HCT116 (cell line): Measurements from ENCODE around the gene MAP3K5. TPM values are rescaled to one million over a fixed set of nuclear protein-coding genes. Genes with fewer than 3 reads are reported as not detected.

ENCODE experiments used
- ATAC-seq: fragments of 200-7000 bp; cut with Tn5 transposase; 2 replicates; pipeline ENCODE4 v1.9.1; 2020; ENCODE audit warnings: mild to moderate bottlenecking, moderate library complexity
- BruUV-seq: library from RNA; stranded (reverse); fragments of 400-500 nt; replicated peaks from 2 replicates; lab custom pipeline; 2021; lab: Mats Ljungman, UMichigan
- CTCF ChIA-PET: fragments of 300-600 bp; sonication (Branson Sonifier 250); formaldehyde crosslinking; loops from one replicate; lab custom pipeline; 2021; ENCODE audit warnings: antibody characterized with exemption; lab: Charles Lee
- POLR2A ChIA-PET: fragments of 300-600, 350-600 bp; sonication (Branson Sonifier 250); formaldehyde crosslinking; loops from one replicate; lab custom pipeline; 2021; ENCODE audit warnings: antibody characterized with exemption; lab: Charles Lee
- RAD21 ChIA-PET, 2 experiments: fragments of 300-600 bp; sonication (Branson Sonifier 250); formaldehyde crosslinking; loops; one replicate each; lab custom pipeline; 2023; ENCODE audit warnings: low total read pairs in 2 of 2; ENCODE audit not compliant: uncharacterized antibody in 2 of 2, unreplicated experiment in 2 of 2, low non-redundant PET in 1 of 2; lab: Charles Lee
- DNase-seq: peaks from one replicate; pipeline ENCODE4 v3.0.0-alpha.2; 2010; ENCODE audit warnings: low read depth, low spot score
- H2AFZ ChIP-seq: fragments of 200-600 bp; shearing (Covaris generic), sonication (generic); 2 replicates; pipeline ENCODE4 v1.6.1; 2017; ENCODE audit warnings: low read depth, mixed run types, mixed read lengths, antibody characterized with exemption, low read length; ENCODE audit not compliant: poor library complexity, severe bottlenecking
- H3K27ac ChIP-seq: 2 replicates; pipeline ENCODE4 v1.5.1; 2012; ENCODE audit warnings: low read depth, low read length
- H3K27me3 ChIP-seq: fragments of 200-600 bp; sonication (generic); 2 replicates; pipeline ENCODE4 v1.6.1; 2016; ENCODE audit warnings: mixed run types, low read length, mixed read lengths; ENCODE audit not compliant: insufficient read depth
- H3K36me3 ChIP-seq, 2 experiments: fragments of 200-500 bp in 1 of 2; fragments of 200-600 bp in 1 of 2; sonication (Bioruptor generic) in 1 of 2; sonication (generic) in 1 of 2; 2 replicates each; pipeline versions ENCODE4 v1.5.1 to v1.6.1; 2014 to 2016; ENCODE audit warnings: low read length in 2 of 2, inconsistent platforms in 1 of 2, mixed read lengths in 1 of 2, mixed run types in 1 of 2; ENCODE audit not compliant: insufficient read depth in 2 of 2, control insufficient read depth in 1 of 2
- H3K4me1 ChIP-seq, 2 experiments: fragments of 200-600 bp in 1 of 2; sonication (generic) in 1 of 2; 2 replicates each; pipeline versions ENCODE4 v1.5.1 to v1.6.1; 2012 to 2017; ENCODE audit warnings: low read length in 2 of 2, inconsistent platforms in 1 of 2, mild to moderate bottlenecking in 1 of 2, mixed read lengths in 1 of 2, mixed run types in 1 of 2, moderate library complexity in 1 of 2; ENCODE audit not compliant: insufficient read depth in 2 of 2, control insufficient read depth in 1 of 2
- H3K4me2 ChIP-seq: fragments of 200-600 bp; sonication (generic); 2 replicates; pipeline ENCODE4 v1.6.1; 2017; ENCODE audit warnings: mixed run types, low read length, mixed read lengths
- H3K4me3 ChIP-seq, 2 experiments: fragments of 200-600 bp in 1 of 2; sonication (generic) in 1 of 2; replicated peaks in 1 of 2; 2 replicates each; pipeline ENCODE4 v1.5.1; 2011 to 2016; ENCODE audit warnings: low read length in 2 of 2, control low read depth in 1 of 2, low read depth in 1 of 2, mild to moderate bottlenecking in 1 of 2, mixed read lengths in 1 of 2, mixed run types in 1 of 2
- H3K79me2 ChIP-seq: fragments of 200-600 bp; sonication (generic); 2 replicates; pipeline ENCODE4 v1.6.1; 2017; ENCODE audit warnings: mild to moderate bottlenecking, mixed run types, low read length, moderate library complexity, mixed read lengths; ENCODE audit not compliant: insufficient read depth
- H3K9ac ChIP-seq: fragments of 200-600 bp; sonication (generic); 2 replicates; pipeline ENCODE4 v1.6.1; 2016; ENCODE audit warnings: low read length, mixed read lengths
- H3K9me2 ChIP-seq: fragments of 200-600 bp; sonication (generic), shearing (Covaris generic); 2 replicates; pipeline ENCODE4 v1.6.1; 2017; ENCODE audit warnings: mixed run types, mild to moderate bottlenecking, moderate library complexity; ENCODE audit not compliant: insufficient read depth
- H3K9me3 ChIP-seq, 2 experiments: fragments of 200-500 bp in 1 of 2; fragments of 200-600 bp in 1 of 2; sonication (Bioruptor generic) in 1 of 2; sonication (generic) in 1 of 2; 2 replicates each; pipeline ENCODE4 v1.6.1; 2014 to 2017; ENCODE audit warnings: low read length in 2 of 2, mixed read lengths in 2 of 2, inconsistent platforms in 1 of 2, low read depth in 1 of 2, mild to moderate bottlenecking in 1 of 2, mixed run types in 1 of 2, moderate library complexity in 1 of 2; ENCODE audit not compliant: control insufficient read depth in 1 of 2, insufficient read depth in 1 of 2
- H4K20me1 ChIP-seq: fragments of 200-600 bp; sonication (generic), shearing (Covaris generic); 2 replicates; pipeline ENCODE4 v1.6.1; 2017; ENCODE audit warnings: mixed run types, mild to moderate bottlenecking, moderate library complexity; ENCODE audit not compliant: insufficient read depth
- ATF3 ChIP-seq: IDR thresholded peaks from 2 replicates; pipeline ENCODE4 v1.6.1; 2012
- CTCF ChIP-seq, 3 experiments: fragments of 200-600 bp in 1 of 3; sonication (generic) in 1 of 3; IDR thresholded peaks in 2 of 3; conservative IDR thresholded peaks in 1 of 3; 2 replicates each; pipeline ENCODE4 v1.5.1; 2012 to 2017; ENCODE audit warnings: low read depth in 2 of 3, low read length in 2 of 3, antibody characterized with exemption in 1 of 3, borderline replicate concordance in 1 of 3, control low read depth in 1 of 3, mild to moderate bottlenecking in 1 of 3, mixed read lengths in 1 of 3, mixed run types in 1 of 3, moderate library complexity in 1 of 3; ENCODE audit not compliant: insufficient read depth in 1 of 3
- ELF1 ChIP-seq: IDR thresholded peaks from 2 replicates; pipeline ENCODE4 v1.6.1; 2012; ENCODE audit warnings: low read depth, borderline replicate concordance
- EZH2 ChIP-seq: fragments of 200-600 bp; sonication (generic); IDR thresholded peaks from 2 replicates; pipeline ENCODE4 v1.6.1; 2017; ENCODE audit warnings: antibody characterized with exemption, mixed run types
- RAD21 ChIP-seq: IDR thresholded peaks from 2 replicates; pipeline ENCODE4 v1.6.1; 2012; ENCODE audit warnings: low read depth, mild to moderate bottlenecking
- REST ChIP-seq: IDR thresholded peaks from 2 replicates; pipeline ENCODE4 v1.6.1; 2012; ENCODE audit warnings: low read depth
- SIN3A ChIP-seq: IDR thresholded peaks from 2 replicates; pipeline ENCODE4 v1.6.1; 2012; ENCODE audit warnings: low read depth
- TCF7L2 ChIP-seq: IDR thresholded peaks from 2 replicates; pipeline ENCODE4 v1.7.0; 2011; ENCODE audit warnings: borderline replicate concordance, inconsistent platforms; ENCODE audit not compliant: insufficient read depth, insufficient read length; ENCODE audit errors: extremely low read depth
- ZFX ChIP-seq: fragments of 450-650 bp; IDR thresholded peaks from 2 replicates; pipeline ENCODE4 v1.6.1; 2017
- ZNF274 ChIP-seq: fragments of 200-500 bp; sonication (Bioruptor generic); IDR thresholded peaks from 2 replicates; pipeline ENCODE4 v1.6.1; 2014; ENCODE audit warnings: mild to moderate bottlenecking, low read depth, low read length, inconsistent platforms
- intact Hi-C: fragments of 100-400 bp; cut with micrococcal nuclease; formaldehyde crosslinking; loops from 2 replicates; pipeline ENCODE4 v1.10.0; 2022
- total RNA-seq: library from RNA; stranded (reverse); gene quantifications from one replicate; pipeline ENCODE4 v1.2.1, GENCODE V29; 2021; ENCODE audit not compliant: unreplicated experiment
- TF ChIP-seq, protein P1 (sequence below): IDR thresholded peaks from 2 replicates; pipeline ENCODE4 v1.6.1; 2011; ENCODE audit warnings: mild to moderate bottlenecking, low read length, moderate library complexity; ENCODE audit not compliant: insufficient replicate concordance; ENCODE audit errors: extremely low read depth

MAP3K5 gene
- total RNA-seq, 1 experiment from 2014 or later, result 11.8 TPM

DNA sequence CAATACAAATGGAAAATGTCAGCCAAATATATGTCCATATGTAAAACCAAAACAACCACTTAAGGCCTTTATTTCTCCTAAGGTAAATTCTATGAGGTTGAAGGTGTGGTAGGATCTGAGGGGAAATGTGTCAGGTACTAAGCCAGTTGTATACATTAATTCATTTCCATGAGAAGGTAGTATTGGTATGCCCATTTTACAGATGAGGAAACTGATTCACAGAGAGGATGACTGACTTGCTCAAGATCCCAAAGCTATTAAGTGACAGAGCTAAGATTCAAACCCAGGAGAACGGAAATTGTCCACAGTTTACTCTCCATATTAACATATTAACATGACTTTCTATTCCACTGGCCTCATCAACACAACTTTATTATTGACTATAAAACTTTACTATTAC is 177.9 kb downstream of the MAP3K5 start:
- ChIA-PET POLR2A (no interaction called here), CTCF (no interaction called here), RAD21 (no interaction called here)
- Histone ChIP-seq H4K20me1 (no peaks in the 10 kb centered on the region), H3K4me1 (peaks cover 28 to 32% of the 10 kb centered on the region in 2 experiments), H3K79me2 (no peaks in the 10 kb centered on the region), H3K4me3 (no peak overlapping the region), H3K27ac (no peak overlapping the region), H2AFZ (no peak overlapping the region), H3K27me3 (no peaks in the 10 kb centered on the region), H3K9ac (no peak overlapping the region), H3K4me2 (no peak overlapping the region), H3K9me2 (no peaks in the 10 kb centered on the region), H3K9me3 (no peaks in the 10 kb centered on the region), H3K36me3 (0 out of 4 replicates have a peak, but pooled peaks cover 0 to 4% of the 10 kb centered on the region in 2 experiments)
- no peak for TF ChIP-seq EZH2
- ATAC-seq (no peak), DNase-seq (no peak)
- no TSS peak for BruUV-seq
- intact Hi-C loops, result no loop called here

DNA sequence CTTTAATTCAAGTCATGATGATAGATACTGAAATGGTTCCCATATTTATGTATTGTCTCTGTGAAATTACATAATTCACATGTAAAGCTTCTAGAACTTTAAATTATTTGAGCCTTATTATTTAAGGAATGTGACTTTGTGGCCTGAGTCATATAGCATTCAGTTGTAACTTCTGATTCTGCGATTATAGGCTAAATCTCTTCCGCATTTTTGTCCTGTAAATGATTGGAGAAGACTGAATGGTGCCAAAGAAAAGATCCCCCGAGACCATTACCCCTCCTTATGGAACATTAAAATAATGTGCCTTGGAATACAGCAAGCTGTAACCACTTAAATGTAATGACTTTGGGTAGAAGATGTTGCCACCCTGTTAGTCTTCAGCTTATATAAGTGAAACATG is 178.8 kb downstream of the MAP3K5 start:
- H3K9me2 ChIP-seq, result no peaks in the 10 kb centered on the region
- H3K9ac ChIP-seq, result no peak overlapping the region
- H3K79me2 ChIP-seq, result no peaks in the 10 kb centered on the region
- no peaks in the 10 kb centered on the region for H3K9me3 ChIP-seq
- H2AFZ ChIP-seq, result no peak overlapping the region
- intact Hi-C loops, result no loop called here
- CTCF ChIA-PET, result interaction anchor here (1.4 kb wide), 1 partner anchor 31 kb away, joined by 5 read pairs; no protein-coding TSS in a partner anchor
- H3K4me3 ChIP-seq, result no peak overlapping the region
- H3K4me2 ChIP-seq, result no peak overlapping the region
- BruUV-seq, result no TSS peak
- H3K36me3 ChIP-seq, result 0 out of 4 replicates have a peak, but pooled peaks cover 0 to 4% of the 10 kb centered on the region in 2 experiments
- H3K27ac ChIP-seq, result no peak overlapping the region
- DNase-seq (no peak), ATAC-seq (no peak)
- POLR2A ChIA-PET, result no interaction called here
- no peaks in the 10 kb centered on the region for H3K27me3 ChIP-seq
- RAD21 ChIA-PET, result no interaction called here
- H3K4me1 ChIP-seq, result peaks cover 36 to 40% of the 10 kb centered on the region in 2 experiments
- H4K20me1 ChIP-seq, result no peaks in the 10 kb centered on the region
- TF ChIP-seq ELF1, result no peak
- TF ChIP-seq REST, result no peak
- no peak for TF ChIP-seq ATF3
- no peak for TF ChIP-seq ZFX
- TF ChIP-seq TCF7L2, result no peak
- TF ChIP-seq RAD21, result no peak
- TF ChIP-seq EZH2, result no peak
- no peak for TF ChIP-seq ZNF274
- TF ChIP-seq, protein P1, sequence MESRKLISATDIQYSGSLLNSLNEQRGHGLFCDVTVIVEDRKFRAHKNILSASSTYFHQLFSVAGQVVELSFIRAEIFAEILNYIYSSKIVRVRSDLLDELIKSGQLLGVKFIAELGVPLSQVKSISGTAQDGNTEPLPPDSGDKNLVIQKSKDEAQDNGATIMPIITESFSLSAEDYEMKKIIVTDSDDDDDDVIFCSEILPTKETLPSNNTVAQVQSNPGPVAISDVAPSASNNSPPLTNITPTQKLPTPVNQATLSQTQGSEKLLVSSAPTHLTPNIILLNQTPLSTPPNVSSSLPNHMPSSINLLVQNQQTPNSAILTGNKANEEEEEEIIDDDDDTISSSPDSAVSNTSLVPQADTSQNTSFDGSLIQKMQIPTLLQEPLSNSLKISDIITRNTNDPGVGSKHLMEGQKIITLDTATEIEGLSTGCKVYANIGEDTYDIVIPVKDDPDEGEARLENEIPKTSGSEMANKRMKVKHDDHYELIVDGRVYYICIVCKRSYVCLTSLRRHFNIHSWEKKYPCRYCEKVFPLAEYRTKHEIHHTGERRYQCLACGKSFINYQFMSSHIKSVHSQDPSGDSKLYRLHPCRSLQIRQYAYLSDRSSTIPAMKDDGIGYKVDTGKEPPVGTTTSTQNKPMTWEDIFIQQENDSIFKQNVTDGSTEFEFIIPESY, result no peak
- no peak for TF ChIP-seq SIN3A
- no peak for TF ChIP-seq CTCF (IDR thresholded peaks at IDR 0.05 in 2 of 3, conservative IDR thresholded peaks at IDR 0.05 in 1 of 3; ENCODE audit: borderline replicate concordance in 1 of 3, insufficient read depth in 1 of 3, low read depth in 2 of 3, low read length in 2 of 3)
